HUES48 (cell line): ENCODE measurements around the gene MEGF11.
A peak's percentile ranks its signal among the peaks of the same experiment; 100 is the strongest.

Experiments used
- H3K27ac ChIP-seq: one replicate; pipeline ENCODE4 v1.7.0; 2013; ENCODE audit warnings: low read depth, low read length, inconsistent platforms
- H3K27me3 ChIP-seq: 2 replicates; pipeline ENCODE4 v1.6.1; 2013; ENCODE audit warnings: mild to moderate bottlenecking, low read length; ENCODE audit not compliant: control insufficient read depth, insufficient read depth
- H3K36me3 ChIP-seq: 2 replicates; pipeline ENCODE4 v1.6.1; 2013; ENCODE audit warnings: low read length; ENCODE audit not compliant: control insufficient read depth, insufficient read depth
- H3K4me1 ChIP-seq: 2 replicates; pipeline ENCODE4 v1.6.1; 2013; ENCODE audit warnings: mild to moderate bottlenecking, low read length; ENCODE audit not compliant: control insufficient read depth, insufficient read depth
- H3K4me3 ChIP-seq: 2 replicates; pipeline ENCODE4 v1.5.1; 2013; ENCODE audit warnings: mild to moderate bottlenecking, low read depth, low read length
- H3K9ac ChIP-seq: 2 replicates; pipeline ENCODE4 v1.6.1; 2013; ENCODE audit warnings: mild to moderate bottlenecking, low read depth, low read length, moderate library complexity
- H3K9me3 ChIP-seq: 2 replicates; pipeline ENCODE4 v1.6.1; 2013; ENCODE audit warnings: low read length; ENCODE audit not compliant: control insufficient read depth, insufficient read depth

Gene MEGF11

GRCh38 chr15:66071160-66071920, 182.2 kb downstream of the MEGF11 start:
- Histone ChIP-seq H3K27me3 (no peaks in the 10 kb centered on the region), H3K27ac (no peak overlapping the region), H3K9ac (no peak overlapping the region), H3K9me3 (no peaks in the 10 kb centered on the region), H3K36me3 (no peaks in the 10 kb centered on the region), H3K4me3 (no peak overlapping the region), H3K4me1 (peaks cover 23% of the 10 kb centered on the region)

GRCh38 chr15:66070220-66070934, 183.2 kb downstream of the MEGF11 start:
- Histone ChIP-seq H3K4me3 (no peak overlapping the region), H3K27me3 (no peaks in the 10 kb centered on the region), H3K4me1 (peaks cover 28% of the 10 kb centered on the region), H3K9me3 (no peaks in the 10 kb centered on the region), H3K36me3 (no peaks in the 10 kb centered on the region), H3K9ac (no peak overlapping the region), H3K27ac (no peak overlapping the region)

- Histone ChIP-seq H3K4me1 (peaks cover 33% of the 10 kb centered on the region), H3K9me3 (no peaks in the 10 kb centered on the region), H3K36me3 (no peaks in the 10 kb centered on the region), H3K27ac (no peak overlapping the region), H3K27me3 (no peaks in the 10 kb centered on the region), H3K4me3 (no peak overlapping the region), H3K9ac (no peak overlapping the region)
Observed at GRCh38 chr15:66069751-66070150, 183.8 kb downstream of the MEGF11 start.

- H3K9me3 ChIP-seq, result no peaks in the 10 kb centered on the region
- H3K9ac ChIP-seq, result no peak overlapping the region
- no peak overlapping the region for H3K27ac ChIP-seq
- no peaks in the 10 kb centered on the region for H3K36me3 ChIP-seq
- H3K27me3 ChIP-seq, result no peaks in the 10 kb centered on the region
- H3K4me3 ChIP-seq, result no peak overlapping the region
- peaks cover 33% of the 10 kb centered on the region for H3K4me1 ChIP-seq
Observed at GRCh38 chr15:66068801-66069200, 184.7 kb downstream of the MEGF11 start.

- Histone ChIP-seq H3K27ac (peak overlapping the region; percentile 48), H3K27me3 (no peaks in the 10 kb centered on the region)
Observed at GRCh38 chr15:66067687-66068086, 185.9 kb downstream of the MEGF11 start.

GRCh38 chr15:66066481-66066880, 187.1 kb downstream of the MEGF11 start:
- Histone ChIP-seq H3K27ac (no peak overlapping the region), H3K27me3 (no peaks in the 10 kb centered on the region), H3K9ac (no peak overlapping the region), H3K4me1 (peaks cover 33% of the 10 kb centered on the region), H3K9me3 (no peaks in the 10 kb centered on the region), H3K4me3 (no peak overlapping the region), H3K36me3 (no peaks in the 10 kb centered on the region)

More at GRCh38 chr15:66067687-66068086, 185.9 kb downstream of the MEGF11 start:
- Histone ChIP-seq H3K4me1 (peaks cover 33% of the 10 kb centered on the region), H3K9ac (no peak overlapping the region), H3K9me3 (no peaks in the 10 kb centered on the region), H3K4me3 (no peak overlapping the region), H3K36me3 (no peaks in the 10 kb centered on the region)

GRCh38 chr15:66066005-66066404, 187.5 kb downstream of the MEGF11 start:
- Histone ChIP-seq H3K27me3 (no peaks in the 10 kb centered on the region), H3K9ac (no peak overlapping the region), H3K9me3 (no peaks in the 10 kb centered on the region), H3K36me3 (no peaks in the 10 kb centered on the region), H3K4me1 (peaks cover 33% of the 10 kb centered on the region), H3K4me3 (no peak overlapping the region), H3K27ac (no peak overlapping the region)

GRCh38 chr15:66065325-66065724, 188.2 kb downstream of the MEGF11 start:
- Histone ChIP-seq H3K4me3 (no peak overlapping the region), H3K36me3 (no peaks in the 10 kb centered on the region)

GRCh38 chr15:66063147-66063546, 190.4 kb downstream of the MEGF11 start:
- H3K4me1 ChIP-seq, result peaks cover 30% of the 10 kb centered on the region
- H3K4me3 ChIP-seq, result no peak overlapping the region
- no peaks in the 10 kb centered on the region for H3K36me3 ChIP-seq
- H3K9me3 ChIP-seq, result no peaks in the 10 kb centered on the region
- no peaks in the 10 kb centered on the region for H3K27me3 ChIP-seq
- no peak overlapping the region for H3K9ac ChIP-seq
- H3K27ac ChIP-seq, result no peak overlapping the region

More at GRCh38 chr15:66065325-66065724, 188.2 kb downstream of the MEGF11 start:
- Histone ChIP-seq H3K4me1 (peaks cover 33% of the 10 kb centered on the region), H3K27ac (no peak overlapping the region), H3K9me3 (no peaks in the 10 kb centered on the region), H3K27me3 (no peaks in the 10 kb centered on the region), H3K9ac (no peak overlapping the region)

GRCh38 chr15:66057089-66057488, 196.5 kb downstream of the MEGF11 start:
- no peaks in the 10 kb centered on the region for H3K9me3 ChIP-seq
- H3K4me1 ChIP-seq, result peaks cover 21% of the 10 kb centered on the region
- H3K27ac ChIP-seq, result no peak overlapping the region
- H3K4me3 ChIP-seq, result no peak overlapping the region
- no peak overlapping the region for H3K9ac ChIP-seq
- no peaks in the 10 kb centered on the region for H3K36me3 ChIP-seq
- no peaks in the 10 kb centered on the region for H3K27me3 ChIP-seq

GRCh38 chr15:66053991-66054390, 199.6 kb downstream of the MEGF11 start:
- Histone ChIP-seq H3K9me3 (no peaks in the 10 kb centered on the region), H3K4me1 (peaks cover 25% of the 10 kb centered on the region), H3K27me3 (no peaks in the 10 kb centered on the region), H3K27ac (no peak overlapping the region), H3K4me3 (no peak overlapping the region), H3K36me3 (no peaks in the 10 kb centered on the region), H3K9ac (no peak overlapping the region)
